ENCODE data around the gene DCHS1.

The DCHS1 gene

GRCh38 chr11:6642957-6643356, 12.7 kb downstream of the DCHS1 start:
- FAIRE-seq = no peak

- FAIRE-seq = no peak
These were observed 14.5 kb downstream of the DCHS1 start for GRCh38 chr11:6640985-6641701.

- no peak for FAIRE-seq
These were observed 15.3 kb downstream of the DCHS1 start for GRCh38 chr11:6640036-6640984.

- FAIRE-seq = no peak
These were observed 17.2 kb downstream of the DCHS1 start for GRCh38 chr11:6638429-6638828.

GRCh38 chr11:6637871-6638270, 17.7 kb downstream of the DCHS1 start:
- FAIRE-seq = no peak

- no peak for FAIRE-seq
These were observed 19.1 kb downstream of the DCHS1 start for GRCh38 chr11:6636480-6636879.

GRCh38 chr11:6635082-6635932, 20.3 kb downstream of the DCHS1 start:
- no peak for FAIRE-seq

- FAIRE-seq = no peak
These were observed 21.1 kb downstream of the DCHS1 start for GRCh38 chr11:6634534-6634933.

- FAIRE-seq = no peak
These were observed 21.9 kb downstream of the DCHS1 start for GRCh38 chr11:6633422-6634408.

GRCh38 chr11:6632116-6633073, 23.2 kb downstream of the DCHS1 start:
- no peak for FAIRE-seq

GRCh38 chr11:6631361-6631890, 24.2 kb downstream of the DCHS1 start:
- FAIRE-seq = no peak

GRCh38 chr11:6630632-6631291, 24.8 kb downstream of the DCHS1 start:
- no peak for FAIRE-seq

GRCh38 chr11:6629892-6630631, 25.5 kb downstream of the DCHS1 start:
- no peak for FAIRE-seq

- FAIRE-seq = no peak
These were observed 26.1 kb downstream of the DCHS1 start for GRCh38 chr11:6629573-6629891.

GRCh38 chr11:6628526-6628925, 27.1 kb downstream of the DCHS1 start:
- FAIRE-seq = no peak

GRCh38 chr11:6627762-6628241, 27.8 kb downstream of the DCHS1 start:
- FAIRE-seq = no peak

- FAIRE-seq = no peak
These were observed 28.4 kb downstream of the DCHS1 start for GRCh38 chr11:6626971-6627761.

GRCh38 chr11:6625832-6626420, 29.7 kb downstream of the DCHS1 start:
- FAIRE-seq = no peak
